ENCODE results near the gene ADNP2. TPM values are rescaled to one million over a fixed set of nuclear protein-coding genes. Genes with fewer than 3 reads are reported as not detected.

The ADNP2 gene
- total RNA-seq, 1 experiment from 2014 or later, result 23.2 TPM

GRCh38 chr18:80136679-80137078 lies 27.6 kb downstream of the ADNP2 start:
- Histone ChIP-seq H2AFZ (ENCODE audit: low read length) (no peak overlapping the region), H3K9me2 (replicated peaks; ENCODE audit: low read length) (no peaks in the 10 kb centered on the region), H3K27me3 (ENCODE audit: low read length) (no peaks in the 10 kb centered on the region), H4K20me1 (ENCODE audit: low read length) (peaks cover 8% of the 10 kb centered on the region; the same call in 1 of the 2 replicates), H3K4me1 (ENCODE audit: insufficient read depth, low read length) (no peaks in the 10 kb centered on the region), H3K79me2 (ENCODE audit: low read length) (peaks cover 26% of the 10 kb centered on the region), H3K4me3 (ENCODE audit: low read length) (no peak overlapping the region), H3K9me3 (ENCODE audit: low read length) (no peaks in the 10 kb centered on the region), H3F3A (ENCODE audit: low read length, unreplicated experiment) (no peaks in the 10 kb centered on the region), H3K27ac (ENCODE audit: low read length) (no peak overlapping the region), H3K4me2 (ENCODE audit: low read length) (no peak overlapping the region), H3K9ac (ENCODE audit: low read length) (no peak overlapping the region), H3K36me3 (ENCODE audit: low read depth, low read length) (peaks cover 72% of the 10 kb centered on the region)
- BruUV-seq (replicated peaks), result no TSS peak
- DNase-seq (no peak), ATAC-seq (no peak)
- intact Hi-C loops (cut with micrococcal nuclease), result no loop called here
- ChIA-PET CTCF (no interaction called here), POLR2A (ENCODE audit: unreplicated experiment) (no interaction called here)
- TF ChIP-seq EZH2 (IDR thresholded peaks at IDR 0.05; ENCODE audit: low read length, unreplicated experiment) (no peak), EZH2phosphoT487 (IDR thresholded peaks at IDR 0.05; ENCODE audit: borderline replicate concordance, low read length) (no peak)
- TF ChIP-seq, protein P1, sequence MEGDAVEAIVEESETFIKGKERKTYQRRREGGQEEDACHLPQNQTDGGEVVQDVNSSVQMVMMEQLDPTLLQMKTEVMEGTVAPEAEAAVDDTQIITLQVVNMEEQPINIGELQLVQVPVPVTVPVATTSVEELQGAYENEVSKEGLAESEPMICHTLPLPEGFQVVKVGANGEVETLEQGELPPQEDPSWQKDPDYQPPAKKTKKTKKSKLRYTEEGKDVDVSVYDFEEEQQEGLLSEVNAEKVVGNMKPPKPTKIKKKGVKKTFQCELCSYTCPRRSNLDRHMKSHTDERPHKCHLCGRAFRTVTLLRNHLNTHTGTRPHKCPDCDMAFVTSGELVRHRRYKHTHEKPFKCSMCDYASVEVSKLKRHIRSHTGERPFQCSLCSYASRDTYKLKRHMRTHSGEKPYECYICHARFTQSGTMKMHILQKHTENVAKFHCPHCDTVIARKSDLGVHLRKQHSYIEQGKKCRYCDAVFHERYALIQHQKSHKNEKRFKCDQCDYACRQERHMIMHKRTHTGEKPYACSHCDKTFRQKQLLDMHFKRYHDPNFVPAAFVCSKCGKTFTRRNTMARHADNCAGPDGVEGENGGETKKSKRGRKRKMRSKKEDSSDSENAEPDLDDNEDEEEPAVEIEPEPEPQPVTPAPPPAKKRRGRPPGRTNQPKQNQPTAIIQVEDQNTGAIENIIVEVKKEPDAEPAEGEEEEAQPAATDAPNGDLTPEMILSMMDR (conservative IDR thresholded peaks at IDR 0.05; ENCODE audit: low read depth, low read length), result no peak

DNA sequence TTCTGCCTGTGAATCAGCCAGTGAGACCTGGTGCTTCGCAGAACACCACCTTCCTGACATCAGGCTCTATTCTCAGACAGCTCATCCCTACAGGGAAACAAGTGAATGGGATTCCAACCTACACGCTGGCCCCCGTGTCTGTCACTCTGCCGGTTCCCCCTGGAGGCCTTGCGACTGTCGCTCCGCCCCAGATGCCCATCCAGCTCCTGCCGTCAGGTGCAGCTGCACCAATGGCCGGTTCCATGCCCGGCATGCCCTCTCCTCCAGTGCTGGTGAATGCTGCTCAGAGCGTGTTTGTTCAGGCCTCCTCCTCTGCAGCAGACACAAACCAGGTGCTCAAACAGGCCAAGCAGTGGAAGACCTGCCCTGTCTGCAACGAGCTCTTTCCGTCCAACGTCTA lies 28.1 kb downstream of the ADNP2 start:
- Histone ChIP-seq H3K9ac (ENCODE audit: low read length) (no peak overlapping the region), H3F3A (ENCODE audit: low read length, unreplicated experiment) (no peaks in the 10 kb centered on the region), H3K4me3 (ENCODE audit: low read length) (no peak overlapping the region), H4K20me1 (ENCODE audit: low read length) (peaks cover 8% of the 10 kb centered on the region; the same call in 1 of the 2 replicates), H2AFZ (ENCODE audit: low read length) (no peak overlapping the region), H3K4me2 (ENCODE audit: low read length) (no peak overlapping the region), H3K27ac (ENCODE audit: low read length) (no peak overlapping the region), H3K79me2 (ENCODE audit: low read length) (peaks cover 22% of the 10 kb centered on the region), H3K9me3 (ENCODE audit: low read length) (no peaks in the 10 kb centered on the region), H3K9me2 (replicated peaks; ENCODE audit: low read length) (no peaks in the 10 kb centered on the region), H3K27me3 (ENCODE audit: low read length) (no peaks in the 10 kb centered on the region), H3K4me1 (ENCODE audit: insufficient read depth, low read length) (no peaks in the 10 kb centered on the region), H3K36me3 (ENCODE audit: low read depth, low read length) (peaks cover 72% of the 10 kb centered on the region)
- CTCF ChIA-PET, result no interaction called here
- no TSS peak for BruUV-seq (replicated peaks)
- POLR2A ChIA-PET (ENCODE audit: unreplicated experiment), result no interaction called here
- TF ChIP-seq, protein P1 (conservative IDR thresholded peaks at IDR 0.05; ENCODE audit: low read depth, low read length), result no peak
- no peak for TF ChIP-seq EZH2 (IDR thresholded peaks at IDR 0.05; ENCODE audit: low read length, unreplicated experiment)
- TF ChIP-seq EZH2phosphoT487 (IDR thresholded peaks at IDR 0.05; ENCODE audit: borderline replicate concordance, low read length), result no peak
- no peak for ATAC-seq
- intact Hi-C loops (cut with micrococcal nuclease), result no loop called here
- DNase-seq, result no peak

DNA sequence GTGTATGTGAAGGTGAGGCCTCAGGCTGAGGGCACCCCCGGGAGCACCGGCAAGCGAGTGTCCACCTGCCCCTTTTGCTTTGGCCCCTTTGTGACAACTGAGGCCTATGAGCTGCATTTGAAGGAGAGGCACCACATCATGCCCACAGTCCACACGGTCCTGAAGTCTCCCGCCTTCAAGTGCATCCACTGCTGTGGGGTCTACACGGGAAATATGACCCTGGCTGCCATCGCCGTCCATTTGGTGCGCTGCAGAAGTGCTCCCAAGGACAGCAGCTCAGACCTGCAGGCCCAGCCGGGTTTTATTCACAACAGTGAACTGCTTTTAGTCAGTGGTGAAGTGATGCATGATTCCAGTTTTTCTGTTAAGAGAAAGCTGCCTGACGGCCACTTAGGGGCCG lies 28.9 kb downstream of the ADNP2 start:
- Histone ChIP-seq H3K27ac (ENCODE audit: low read length) (no peak overlapping the region), H3K4me1 (ENCODE audit: insufficient read depth, low read length) (no peaks in the 10 kb centered on the region), H3K9ac (ENCODE audit: low read length) (no peak overlapping the region), H3K4me2 (ENCODE audit: low read length) (no peak overlapping the region), H3K9me2 (replicated peaks; ENCODE audit: low read length) (no peaks in the 10 kb centered on the region), H3K36me3 (ENCODE audit: low read depth, low read length) (peaks cover 70% of the 10 kb centered on the region), H2AFZ (ENCODE audit: low read length) (no peak overlapping the region), H3K9me3 (ENCODE audit: low read length) (no peaks in the 10 kb centered on the region), H3K4me3 (ENCODE audit: low read length) (no peak overlapping the region), H4K20me1 (ENCODE audit: low read length) (peaks cover 8% of the 10 kb centered on the region; the same call in 1 of the 2 replicates), H3K27me3 (ENCODE audit: low read length) (no peaks in the 10 kb centered on the region), H3K79me2 (ENCODE audit: low read length) (peaks cover 14% of the 10 kb centered on the region), H3F3A (ENCODE audit: low read length, unreplicated experiment) (no peaks in the 10 kb centered on the region)
- POLR2A ChIA-PET (ENCODE audit: unreplicated experiment), result no interaction called here
- TF ChIP-seq EZH2phosphoT487 (IDR thresholded peaks at IDR 0.05; ENCODE audit: borderline replicate concordance, low read length) (no peak), EZH2 (IDR thresholded peaks at IDR 0.05; ENCODE audit: low read length, unreplicated experiment) (no peak)
- TF ChIP-seq, protein P1 (conservative IDR thresholded peaks at IDR 0.05; ENCODE audit: low read depth, low read length), result no peak
- CTCF ChIA-PET, result no interaction called here
- intact Hi-C loops (cut with micrococcal nuclease), result no loop called here
- no peak for ATAC-seq
- no TSS peak for BruUV-seq (replicated peaks)
- DNase-seq, result no peak
